AG09309 (cell line): ENCODE measurements around the gene SDK2.
"Not testable (repeated sequence)": the region's sequence is repeated elsewhere in the genome, so short reads cannot be mapped to it uniquely, and the experiment has no call there.

Experiments
- DNase-seq: peaks from one replicate; pipeline ENCODE4 v3.0.0-alpha.2; 2010; ENCODE audit warnings: low read depth
- H3K4me3 ChIP-seq: 2 replicates; pipeline ENCODE4 v1.5.1; 2011; ENCODE audit warnings: mild to moderate bottlenecking, low read depth, low read length, moderate library complexity; ENCODE audit not compliant: control insufficient read depth
- CTCF ChIP-seq: IDR thresholded peaks from 2 replicates; pipeline ENCODE4 v1.5.1; 2011; ENCODE audit warnings: mild to moderate bottlenecking, low read depth, low read length, inconsistent platforms; ENCODE audit not compliant: insufficient read depth, control insufficient read depth; ENCODE audit errors: missing control alignments

The SDK2 gene

GRCh38 chr17:73478768-73479424 is 165.3 kb downstream of the SDK2 start:
- TF ChIP-seq CTCF: no peak
- no peak for DNase-seq
- H3K4me3 ChIP-seq: no peak overlapping the region

- TF ChIP-seq CTCF: no peak
- no peak overlapping the region for H3K4me3 ChIP-seq
- DNase-seq: no peak
Observed at GRCh38 chr17:73478334-73478733, 165.9 kb downstream of the SDK2 start.

- DNase-seq: no peak
- H3K4me3 ChIP-seq: no peak overlapping the region
- TF ChIP-seq CTCF: no peak
Observed at GRCh38 chr17:73476890-73477350, 167.3 kb downstream of the SDK2 start.

- DNase-seq: peak; percentile 0
- no peak for TF ChIP-seq CTCF
- H3K4me3 ChIP-seq: no peak overlapping the region
Observed at GRCh38 chr17:73474370-73474988, 169.8 kb downstream of the SDK2 start.

- H3K4me3 ChIP-seq, DNase-seq: not testable (repeated sequence)
Observed at GRCh38 chr17:73472715-73473114, 171.5 kb downstream of the SDK2 start.

- DNase-seq: no peak
- no peak for TF ChIP-seq CTCF
- no peak overlapping the region for H3K4me3 ChIP-seq
Observed at GRCh38 chr17:73471924-73472323, 172.3 kb downstream of the SDK2 start.

- H3K4me3 ChIP-seq: no peak overlapping the region
- DNase-seq: no peak
- no peak for TF ChIP-seq CTCF
Observed at GRCh38 chr17:73470316-73470826, 173.9 kb downstream of the SDK2 start.
